HT-29 (cell line): Measurements from ENCODE around the gene CCL1. TPM values are rescaled to one million over a fixed set of nuclear protein-coding genes. Genes with fewer than 3 reads are reported as not detected.

Experiments
- DNase-seq: peaks from one replicate; pipeline ENCODE4 v3.0.0-alpha.2; 2015; ENCODE audit warnings: low spot score
- total RNA-seq: library from RNA; depleted of rRNA; stranded (reverse); fragments of >200 nt; shearing (Covaris generic); gene quantifications from 2 replicates; pipeline ENCODE4 v1.2.3, GENCODE V29; 2014; rRNA removed

CCL1 gene
- total RNA-seq: not detected in 2 replicates

DNA sequence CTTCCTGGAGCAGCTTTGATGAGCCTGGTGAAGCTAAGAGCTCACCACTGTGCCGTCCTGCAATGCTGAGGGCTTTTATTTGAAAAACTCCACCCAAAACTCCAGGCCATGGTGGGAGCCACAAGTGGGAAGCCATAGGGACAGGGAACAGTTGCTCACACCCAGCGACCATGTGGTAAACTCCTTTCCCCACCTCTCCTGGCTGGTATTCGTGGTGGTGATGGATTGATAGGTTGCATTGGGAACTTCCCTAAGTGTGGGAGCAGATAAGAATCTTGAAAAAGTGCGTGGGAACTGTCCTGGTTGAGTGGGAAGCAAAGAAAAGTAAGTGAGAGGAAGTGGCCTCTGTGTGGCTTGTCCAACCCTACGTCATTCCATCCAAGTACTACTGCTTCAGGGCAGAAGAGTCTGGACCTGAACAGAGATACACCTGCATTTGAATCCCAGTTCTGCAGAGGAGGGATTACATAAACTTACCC is at the start of gene CCL1:
CCL1 (minus strand) TSS at position 51 of the 479 bp plus-strand sequence. CDS start 72 bp downstream, outside the sequence.
- DNase-seq: no peak

DNA sequence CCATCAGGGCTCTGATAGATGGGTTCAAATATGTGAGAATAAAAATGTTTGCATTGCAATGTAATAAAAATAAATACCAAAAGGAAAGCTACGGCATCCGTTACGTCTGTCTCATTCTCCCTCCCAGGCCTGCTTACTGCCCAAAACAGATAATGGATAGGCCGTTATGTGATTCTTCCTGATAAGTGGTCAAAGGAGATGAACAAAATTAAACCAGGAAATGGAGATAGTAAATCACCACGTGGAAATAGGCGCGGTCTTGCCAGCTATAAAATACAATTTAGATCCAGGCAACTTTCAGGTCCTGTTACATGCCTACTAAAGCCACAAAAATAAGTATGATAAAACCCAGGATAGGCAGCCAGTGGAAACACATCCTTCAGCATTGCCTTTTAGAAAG is 49.5 kb upstream of the CCL1 start:
- no peak for DNase-seq

- DNase-seq: no peak
These were observed 48.8 kb upstream of the CCL1 start for GRCh38 chr17:34411646-34412421.

DNA sequence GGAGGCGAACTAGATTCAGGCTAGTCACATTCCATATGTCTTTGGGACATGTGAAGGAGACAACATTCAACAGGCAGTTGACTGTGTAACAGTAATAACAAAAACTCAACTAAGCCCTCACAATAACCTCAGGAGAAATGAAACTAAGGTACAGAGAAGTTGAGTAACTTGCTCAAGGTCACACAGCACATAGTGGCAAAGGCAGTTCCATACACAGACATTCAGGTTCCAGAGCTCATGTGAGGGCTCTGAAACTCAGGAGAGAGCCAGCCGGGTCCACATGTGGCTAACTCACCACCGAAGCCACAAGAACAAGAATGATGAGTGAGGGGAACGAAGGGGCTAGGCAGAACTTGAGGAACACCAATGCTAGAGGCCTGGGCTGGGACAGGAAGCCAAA is 46.3 kb upstream of the CCL1 start:
- DNase-seq: no peak

GRCh38 chr17:34408439-34408838 is 45.4 kb upstream of the CCL1 start:
- DNase-seq: no peak

GRCh38 chr17:34406226-34406625 is 43.2 kb upstream of the CCL1 start:
- no peak for DNase-seq

- DNase-seq: no peak
These were observed 40.0 kb upstream of the CCL1 start for GRCh38 chr17:34403006-34403405.

- DNase-seq: no peak
These were observed 38.1 kb upstream of the CCL1 start for GRCh38 chr17:34401165-34401564.

- no peak for DNase-seq
These were observed 37.4 kb upstream of the CCL1 start for GRCh38 chr17:34400301-34400931.

DNA sequence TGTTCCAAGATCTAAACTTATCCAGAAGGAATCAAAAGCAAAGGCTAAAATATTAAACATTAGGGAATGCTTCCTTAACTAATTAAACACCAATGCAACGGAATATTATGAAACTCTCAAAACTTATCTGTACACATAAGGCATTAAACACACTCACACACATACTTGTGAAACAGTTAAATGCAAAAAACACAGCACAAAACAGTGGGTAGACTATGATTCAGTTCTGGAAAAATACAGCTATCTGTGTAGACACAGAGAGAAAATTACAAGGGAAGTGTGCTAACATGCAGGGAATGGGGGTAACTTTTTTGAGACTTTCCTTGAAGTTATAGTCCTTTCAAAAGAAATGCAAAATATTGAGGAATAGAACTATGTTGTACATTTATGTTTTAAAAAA is 36.7 kb upstream of the CCL1 start:
- no peak for DNase-seq

DNA sequence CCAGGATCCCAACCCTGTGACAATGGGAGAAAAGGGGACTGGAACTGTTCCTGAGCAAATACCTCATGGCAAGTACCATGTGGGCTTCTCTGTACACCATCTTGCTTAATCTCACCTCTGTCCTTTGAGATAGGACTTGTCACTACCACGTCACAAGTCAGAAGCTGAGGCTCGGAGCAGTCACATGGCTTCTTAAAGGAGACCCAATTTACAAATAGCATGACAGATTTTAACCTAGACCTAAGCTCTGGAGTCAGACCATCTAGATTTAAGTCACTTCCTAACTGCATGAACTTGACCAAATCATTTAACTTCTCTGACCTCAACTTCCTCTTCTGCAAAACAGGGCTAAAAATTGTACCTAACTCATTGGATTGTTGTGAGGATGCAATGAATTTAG is 36.0 kb upstream of the CCL1 start:
- DNase-seq: no peak

DNA sequence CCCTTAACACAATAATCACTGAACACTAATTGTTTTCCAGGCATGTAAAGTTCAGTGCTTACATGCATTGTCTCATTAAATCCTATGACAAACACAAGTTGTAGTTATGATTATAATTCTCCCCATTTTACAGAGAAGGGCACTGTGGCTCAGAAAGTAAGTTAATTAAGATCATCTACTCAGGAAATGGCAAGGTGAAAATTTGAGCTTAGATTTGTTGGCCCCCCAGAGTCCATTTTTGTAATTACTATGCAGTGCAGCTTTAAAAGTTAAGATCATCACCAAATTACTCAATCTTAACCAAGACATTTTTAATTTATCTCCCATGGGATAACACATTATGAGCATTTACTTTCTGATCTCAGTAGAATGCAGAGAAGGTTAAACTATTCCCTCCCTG is 34.2 kb upstream of the CCL1 start:
- DNase-seq: no peak

GRCh38 chr17:34393401-34393800 is 30.4 kb upstream of the CCL1 start:
- DNase-seq: no peak

DNA sequence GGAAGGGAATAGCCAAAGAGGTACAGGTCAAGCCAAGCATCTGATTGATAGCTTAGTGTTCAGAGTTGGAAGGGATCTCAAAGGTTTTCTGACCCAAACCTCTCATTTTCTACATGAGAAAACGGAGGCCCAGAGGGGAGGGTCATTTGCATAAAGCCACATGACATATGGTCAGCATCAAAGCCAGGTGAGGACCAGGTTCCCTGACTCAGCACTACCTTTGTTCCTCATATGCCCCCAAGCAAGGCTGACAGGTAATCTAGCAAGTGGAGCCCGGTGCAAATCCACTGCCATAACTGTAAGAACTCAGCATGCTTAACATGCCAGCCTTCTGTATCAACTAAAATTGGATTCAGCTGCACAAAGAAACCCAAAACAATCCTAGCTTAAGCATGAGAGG is 28.2 kb upstream of the CCL1 start:
- DNase-seq: no peak

DNA sequence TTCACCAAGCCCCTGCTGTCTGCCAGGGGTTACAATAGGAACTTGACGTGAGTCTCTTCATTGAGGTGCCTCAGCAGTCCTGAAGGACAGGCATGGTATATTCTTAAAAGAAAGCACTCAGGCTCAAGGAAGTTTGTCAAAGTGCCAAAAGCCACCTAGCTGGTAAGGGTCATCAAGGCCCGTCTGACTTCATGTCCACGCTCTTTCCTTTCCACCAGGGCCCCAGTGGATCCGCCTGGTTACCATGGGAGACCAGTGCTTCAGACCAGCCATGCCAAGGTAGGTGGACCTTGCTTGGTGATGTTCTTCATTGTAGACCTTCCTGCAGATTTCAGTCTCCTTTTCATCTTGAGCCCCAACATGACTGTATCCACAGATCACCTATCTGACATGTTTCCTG is 27.6 kb upstream of the CCL1 start:
- no peak for DNase-seq

DNA sequence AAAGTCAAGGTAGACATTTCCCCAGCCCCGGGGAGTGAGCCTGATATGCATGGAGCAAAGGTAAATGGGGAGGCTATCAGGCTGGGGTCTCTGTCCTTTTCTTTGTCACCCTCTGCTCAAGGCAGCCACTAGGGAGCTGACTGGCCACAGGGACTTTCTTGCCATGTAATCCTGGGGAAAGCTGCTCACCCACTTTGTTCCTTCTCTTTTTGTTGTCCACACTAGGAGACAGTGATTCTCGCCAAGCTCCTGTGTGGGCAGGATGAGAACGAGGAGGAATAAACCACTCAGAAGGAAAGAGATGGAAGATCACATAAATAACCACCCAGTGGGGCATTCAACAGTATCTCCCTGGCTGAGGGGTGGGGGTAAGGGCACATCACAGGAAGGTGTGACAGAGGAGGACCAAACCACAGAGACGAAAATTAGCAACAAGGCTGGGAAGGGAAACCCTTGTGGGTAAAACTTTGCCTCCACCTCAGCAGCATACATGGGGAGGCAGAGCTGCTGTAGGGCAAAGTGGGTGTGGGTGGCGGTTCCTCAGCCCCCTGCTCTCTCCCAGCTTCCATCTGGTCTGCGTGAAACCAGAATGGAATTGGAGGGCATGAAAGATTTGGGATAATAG is 26.2 kb upstream of the CCL1 start:
- no peak for DNase-seq

DNA sequence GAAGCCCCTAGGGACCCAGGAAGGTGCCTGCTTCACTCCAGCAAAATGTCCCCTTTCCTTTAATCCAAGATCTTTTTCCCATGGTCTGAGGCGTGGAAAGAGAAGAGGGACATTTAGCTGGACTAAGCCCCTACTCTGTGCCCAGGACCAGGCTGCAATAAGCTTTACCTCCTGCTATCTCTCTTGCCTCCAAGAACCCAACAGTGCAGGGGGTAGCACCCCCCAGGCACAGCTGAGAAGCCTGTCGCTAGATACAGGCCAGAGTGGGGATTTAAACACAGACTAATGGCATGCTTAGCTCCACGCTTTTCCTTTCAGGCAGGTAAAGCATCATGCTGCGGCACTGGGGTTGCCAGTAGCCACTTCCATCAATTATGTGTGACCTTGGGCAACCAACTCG is 24.5 kb upstream of the CCL1 start:
- DNase-seq: no peak

DNA sequence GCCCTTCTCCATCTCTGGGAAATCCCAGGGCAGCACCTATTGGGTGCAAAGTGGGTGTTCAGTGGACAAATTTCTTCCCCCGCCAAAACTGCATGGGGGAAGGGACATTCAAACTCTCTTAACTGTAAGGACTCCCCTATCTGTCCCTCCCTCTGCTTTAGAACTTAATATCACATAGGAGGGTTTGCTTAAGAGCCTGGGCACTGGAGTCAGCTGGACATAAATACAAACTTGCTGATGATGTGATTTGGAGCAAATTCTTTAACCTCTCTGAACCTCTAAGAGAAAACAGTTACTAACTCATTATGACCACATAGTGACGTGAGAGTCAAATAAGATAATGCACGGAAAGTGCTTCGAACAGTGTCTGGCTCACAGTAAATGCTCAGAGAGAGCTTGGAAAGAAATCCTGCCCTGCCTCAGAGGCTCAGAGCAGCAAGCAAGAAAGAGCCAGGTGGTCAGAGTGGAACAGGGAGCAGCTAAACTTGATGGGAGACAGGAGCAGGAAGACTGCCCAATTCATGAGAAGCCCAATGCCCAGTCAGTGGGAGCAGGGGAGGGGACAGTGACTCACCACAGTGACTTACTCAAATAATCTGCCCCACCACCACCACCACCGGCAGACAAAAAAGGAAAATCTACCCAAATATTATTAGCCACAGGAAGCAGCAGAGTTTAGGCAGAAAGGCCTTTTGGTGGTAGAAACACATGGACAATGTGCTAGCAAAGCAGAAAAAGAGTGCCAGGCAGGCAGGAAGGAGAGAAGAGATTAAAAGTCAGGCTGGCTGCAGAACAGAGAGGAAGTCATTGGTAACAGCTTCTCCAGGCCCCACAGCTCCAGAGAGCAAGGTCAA is 23.9 kb upstream of the CCL1 start:
- DNase-seq: no peak

GRCh38 chr17:34386343-34386696 is 23.3 kb upstream of the CCL1 start:
- DNase-seq: no peak

DNA sequence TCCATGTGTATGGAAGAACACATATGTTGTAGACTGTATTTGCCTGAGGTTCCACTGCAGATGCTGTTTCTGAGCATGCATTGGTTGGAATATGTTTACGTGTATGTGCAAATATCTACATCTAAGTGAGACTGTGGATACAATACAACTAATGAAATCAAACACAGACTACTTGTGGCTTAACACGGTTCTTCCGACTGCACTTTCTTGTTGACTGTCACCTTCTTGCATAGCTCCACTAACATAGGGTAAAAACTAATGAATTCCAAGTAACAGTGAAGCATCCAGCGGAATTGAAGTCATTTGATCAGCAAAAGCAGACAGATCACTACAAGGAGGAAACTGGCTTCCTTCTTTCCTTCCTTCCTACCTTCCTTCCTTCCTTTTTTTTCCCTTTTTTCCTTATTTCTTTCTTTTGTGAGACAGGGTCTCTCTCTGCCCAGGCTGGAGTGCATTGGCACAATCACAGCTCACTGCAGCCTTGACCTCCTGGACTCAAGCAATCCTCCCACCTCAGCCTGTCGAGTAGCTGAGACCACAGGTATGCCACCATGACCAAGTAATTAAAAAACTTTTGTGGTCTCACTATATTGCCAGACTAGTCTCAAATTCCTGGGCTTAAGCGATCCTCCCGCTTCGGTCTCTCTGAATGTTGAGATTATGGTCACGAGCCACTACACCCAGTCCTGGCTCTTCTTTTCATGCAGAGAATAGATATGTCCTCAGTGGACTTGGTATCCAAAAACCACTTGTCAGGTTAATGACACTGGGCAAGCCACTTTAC is 22.0 kb upstream of the CCL1 start:
- DNase-seq: no peak

DNA sequence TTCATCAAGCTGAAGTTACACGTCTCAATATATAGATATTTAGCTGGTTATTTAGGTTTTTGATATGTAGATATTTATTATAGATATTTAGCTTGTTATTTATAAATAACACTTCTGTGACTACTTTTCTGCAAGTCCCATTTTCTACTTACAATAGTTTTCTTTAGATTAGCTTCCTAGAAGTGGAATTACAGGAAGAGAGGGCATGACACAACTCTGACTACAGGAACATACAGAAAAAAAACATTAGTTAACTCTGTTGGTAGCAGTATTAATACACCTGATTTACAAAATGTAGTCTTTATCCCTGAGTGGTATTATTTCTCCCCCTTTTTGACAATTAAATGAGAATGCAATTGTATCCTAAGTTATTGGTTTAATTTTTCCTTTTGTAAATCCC is 21.2 kb upstream of the CCL1 start:
- no peak for DNase-seq
